ENCODE data around the gene CXCL14.

DNA sequence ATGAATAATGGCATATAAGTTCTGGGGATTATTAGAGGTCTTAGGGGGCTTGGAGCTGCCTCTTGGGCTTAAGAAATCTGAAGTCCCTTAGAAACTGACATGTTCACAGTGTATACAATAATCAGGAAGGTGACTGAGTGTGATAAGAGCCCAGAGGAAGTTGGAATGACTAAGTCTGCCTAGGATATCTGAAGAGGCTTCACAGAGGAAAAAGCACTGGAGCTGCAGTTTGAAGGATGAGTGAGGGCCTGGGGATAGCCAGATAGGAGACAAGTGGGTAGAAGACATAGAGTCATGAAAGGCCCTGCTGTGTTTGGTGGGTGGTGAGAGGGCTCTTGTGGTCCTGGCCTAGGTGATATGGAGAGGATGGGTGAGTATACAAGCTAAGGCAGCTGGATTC, 51.9 kb downstream of the CXCL14 start:
- TF ChIP-seq MAZ (IDR thresholded peaks at IDR 0.05; ENCODE audit: borderline replicate concordance, low read depth, low read length) (no peak), POLR2A (IDR thresholded peaks at IDR 0.05; ENCODE audit: low read depth, low read length) (no peak), SMC3 (IDR thresholded peaks at IDR 0.05; ENCODE audit: low read depth, low read length) (no peak), BHLHE40 (IDR thresholded peaks at IDR 0.05; ENCODE audit: low read depth, low read length) (no peak)
- TF ChIP-seq, protein P1, sequence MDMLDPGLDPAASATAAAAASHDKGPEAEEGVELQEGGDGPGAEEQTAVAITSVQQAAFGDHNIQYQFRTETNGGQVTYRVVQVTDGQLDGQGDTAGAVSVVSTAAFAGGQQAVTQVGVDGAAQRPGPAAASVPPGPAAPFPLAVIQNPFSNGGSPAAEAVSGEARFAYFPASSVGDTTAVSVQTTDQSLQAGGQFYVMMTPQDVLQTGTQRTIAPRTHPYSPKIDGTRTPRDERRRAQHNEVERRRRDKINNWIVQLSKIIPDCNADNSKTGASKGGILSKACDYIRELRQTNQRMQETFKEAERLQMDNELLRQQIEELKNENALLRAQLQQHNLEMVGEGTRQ (IDR thresholded peaks at IDR 0.05; ENCODE audit: low read depth, low read length): no peak
- TF ChIP-seq, protein P2, sequence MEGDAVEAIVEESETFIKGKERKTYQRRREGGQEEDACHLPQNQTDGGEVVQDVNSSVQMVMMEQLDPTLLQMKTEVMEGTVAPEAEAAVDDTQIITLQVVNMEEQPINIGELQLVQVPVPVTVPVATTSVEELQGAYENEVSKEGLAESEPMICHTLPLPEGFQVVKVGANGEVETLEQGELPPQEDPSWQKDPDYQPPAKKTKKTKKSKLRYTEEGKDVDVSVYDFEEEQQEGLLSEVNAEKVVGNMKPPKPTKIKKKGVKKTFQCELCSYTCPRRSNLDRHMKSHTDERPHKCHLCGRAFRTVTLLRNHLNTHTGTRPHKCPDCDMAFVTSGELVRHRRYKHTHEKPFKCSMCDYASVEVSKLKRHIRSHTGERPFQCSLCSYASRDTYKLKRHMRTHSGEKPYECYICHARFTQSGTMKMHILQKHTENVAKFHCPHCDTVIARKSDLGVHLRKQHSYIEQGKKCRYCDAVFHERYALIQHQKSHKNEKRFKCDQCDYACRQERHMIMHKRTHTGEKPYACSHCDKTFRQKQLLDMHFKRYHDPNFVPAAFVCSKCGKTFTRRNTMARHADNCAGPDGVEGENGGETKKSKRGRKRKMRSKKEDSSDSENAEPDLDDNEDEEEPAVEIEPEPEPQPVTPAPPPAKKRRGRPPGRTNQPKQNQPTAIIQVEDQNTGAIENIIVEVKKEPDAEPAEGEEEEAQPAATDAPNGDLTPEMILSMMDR (conservative IDR thresholded peaks at IDR 0.05; ENCODE audit: low read depth, low read length): no peak

All from IMR-90 (cell line).